GM19467 (cell line): Measurements from ENCODE around the gene GRM3.
A peak's percentile ranks its signal among the peaks of the same experiment; 100 is the strongest.

Source experiments
- ATAC-seq: cut with Tn5 transposase; IDR thresholded peaks from one replicate; pipeline ENCODE4 v1.9.1; 2021; ENCODE audit warnings: mild to moderate bottlenecking, moderate library complexity; ENCODE audit not compliant: unreplicated experiment

GRM3 gene

DNA sequence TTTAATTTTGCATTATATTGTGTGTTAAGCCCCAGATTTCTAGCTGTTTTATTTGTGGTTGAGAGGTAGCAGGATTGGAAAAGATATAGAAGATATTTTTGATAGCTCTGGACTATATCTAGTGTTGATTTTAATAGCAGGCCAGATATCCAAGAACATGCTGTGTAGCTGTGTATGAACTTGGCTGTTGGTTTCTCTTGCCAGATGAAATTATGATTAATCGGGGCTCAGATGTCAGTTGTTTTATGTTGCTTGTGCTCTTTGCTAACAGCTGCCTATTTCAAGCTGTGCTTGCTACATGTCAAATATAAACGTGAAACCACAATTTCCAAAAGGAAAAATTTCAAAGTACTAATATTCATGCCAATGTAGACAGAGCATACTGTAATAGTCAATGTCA is 141.1 kb downstream of the GRM3 start:
- ATAC-seq: no peak

- peak; percentile 77 for ATAC-seq
Observed at GRCh38 chr7:86785641-86786040, 141.9 kb downstream of the GRM3 start.

DNA sequence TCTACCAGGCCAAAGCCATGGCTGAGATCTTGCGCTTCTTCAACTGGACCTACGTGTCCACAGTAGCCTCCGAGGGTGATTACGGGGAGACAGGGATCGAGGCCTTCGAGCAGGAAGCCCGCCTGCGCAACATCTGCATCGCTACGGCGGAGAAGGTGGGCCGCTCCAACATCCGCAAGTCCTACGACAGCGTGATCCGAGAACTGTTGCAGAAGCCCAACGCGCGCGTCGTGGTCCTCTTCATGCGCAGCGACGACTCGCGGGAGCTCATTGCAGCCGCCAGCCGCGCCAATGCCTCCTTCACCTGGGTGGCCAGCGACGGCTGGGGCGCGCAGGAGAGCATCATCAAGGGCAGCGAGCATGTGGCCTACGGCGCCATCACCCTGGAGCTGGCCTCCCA is 142.7 kb downstream of the GRM3 start:
- no peak for ATAC-seq

GRCh38 chr7:86788948-86789347 is 145.2 kb downstream of the GRM3 start:
- ATAC-seq: no peak

GRCh38 chr7:86790383-86790782 is 146.7 kb downstream of the GRM3 start:
- ATAC-seq: peak; percentile 40

DNA sequence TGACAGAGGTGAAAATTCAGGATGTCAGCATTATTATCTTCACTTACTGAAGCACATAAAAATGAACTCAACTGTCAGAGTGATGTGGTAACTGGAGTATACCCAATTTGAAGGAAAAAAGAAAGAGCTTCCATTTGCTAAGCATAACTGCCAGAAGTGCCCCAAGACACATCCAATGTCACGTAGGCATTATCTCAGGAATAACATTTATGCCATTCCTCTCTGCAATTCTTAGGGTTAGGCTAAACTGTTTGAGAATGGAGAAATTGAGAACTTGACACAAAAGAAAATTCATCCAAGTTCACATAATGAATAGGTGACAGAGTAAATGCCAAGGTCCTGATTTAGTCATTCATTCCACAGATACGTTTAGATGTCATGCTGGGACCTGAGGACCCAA is 148.6 kb downstream of the GRM3 start:
- ATAC-seq: no peak

DNA sequence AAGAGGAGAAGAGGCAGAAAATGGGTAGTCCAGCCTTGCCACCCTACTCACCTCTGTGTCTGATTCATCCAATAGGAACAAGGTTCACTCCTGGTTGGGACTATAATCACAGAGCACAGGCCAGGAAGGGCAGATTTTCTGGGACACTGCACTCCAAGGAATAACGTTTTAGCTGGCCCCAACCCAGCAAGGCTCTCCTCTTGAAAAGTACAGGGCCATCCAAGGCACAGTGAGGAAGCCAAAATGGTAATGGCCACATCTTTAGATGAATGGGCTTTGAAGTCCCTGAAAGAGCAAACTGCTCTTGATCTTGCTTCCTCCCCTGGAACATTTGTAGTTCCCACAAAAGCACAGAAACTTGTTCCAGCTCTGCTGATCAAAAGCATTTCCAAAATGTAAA is 149.4 kb downstream of the GRM3 start:
- ATAC-seq: no peak

DNA sequence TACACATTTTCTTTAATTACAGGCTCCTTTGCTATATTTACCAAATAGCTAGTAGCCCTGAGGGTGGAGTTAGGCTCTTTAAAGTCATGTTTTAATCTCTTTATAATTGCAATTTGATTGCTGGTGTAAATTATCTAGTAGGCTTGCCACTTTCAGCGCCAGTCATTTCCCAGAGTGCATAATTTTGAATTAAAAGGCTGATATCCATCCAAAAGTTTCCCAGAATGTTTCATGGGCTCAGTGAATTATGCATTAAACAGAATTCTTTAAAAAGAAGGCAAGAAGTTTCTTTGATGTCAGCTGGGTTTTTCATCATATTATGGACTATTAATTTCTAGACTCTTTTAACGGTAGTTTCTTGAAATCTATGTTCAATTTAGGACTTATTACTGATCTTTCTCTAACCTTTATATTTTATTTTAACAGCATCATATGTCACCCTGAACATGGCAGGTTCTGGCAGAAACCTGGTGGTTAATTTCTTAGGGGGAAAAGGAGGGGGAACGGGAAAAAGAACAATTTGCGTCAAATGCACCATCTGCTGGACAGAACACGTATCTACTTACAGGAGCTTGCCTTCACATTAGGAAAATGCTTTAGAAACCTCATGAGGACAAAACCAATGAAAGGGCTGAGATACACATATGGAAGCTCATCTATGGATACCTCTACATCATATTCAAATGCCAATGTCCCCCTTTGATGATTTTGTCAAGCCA is 171.1 kb downstream of the GRM3 start:
- ATAC-seq: no peak

DNA sequence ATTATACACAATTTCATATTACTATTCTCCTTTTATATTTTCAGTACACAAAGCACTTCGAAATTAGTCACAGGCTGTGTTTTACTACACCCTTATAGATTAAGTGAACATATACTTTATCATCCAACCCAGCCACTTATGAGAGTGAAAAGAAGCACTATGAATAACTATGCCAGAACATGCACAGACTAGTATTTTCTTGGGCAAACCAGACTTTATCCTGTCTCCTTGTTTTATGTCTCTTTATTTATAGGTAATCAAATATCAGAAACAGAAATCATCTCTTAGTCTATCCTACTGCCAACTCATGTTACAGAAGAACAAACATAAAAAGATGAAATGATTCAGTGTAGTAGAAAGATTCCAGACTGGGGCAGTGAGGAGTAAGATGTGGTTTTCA is 171.8 kb downstream of the GRM3 start:
- ATAC-seq: no peak

GRCh38 chr7:86818903-86819302 is 175.2 kb downstream of the GRM3 start:
- no peak for ATAC-seq

DNA sequence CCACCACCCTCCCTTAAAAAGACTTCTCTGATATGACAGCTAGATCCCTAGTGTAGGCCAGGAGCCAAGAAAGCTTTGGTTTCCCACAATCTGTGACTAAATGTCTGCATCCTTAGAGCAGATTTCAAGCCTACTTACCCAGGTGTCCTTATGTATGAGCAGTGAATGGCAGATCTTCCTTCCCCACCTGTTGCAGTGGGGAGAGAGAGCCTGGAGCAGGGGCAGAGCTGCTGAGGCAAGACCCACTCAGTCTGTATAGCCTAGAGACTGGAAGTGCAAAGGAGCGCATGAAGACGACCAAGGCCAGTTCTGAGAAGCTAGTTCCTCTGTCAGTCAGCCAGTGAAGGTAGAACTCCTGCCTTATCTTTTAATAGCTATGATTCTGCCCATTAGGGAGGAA is 180.1 kb downstream of the GRM3 start:
- no peak for ATAC-seq

GRCh38 chr7:86825264-86825663 is 181.6 kb downstream of the GRM3 start:
- no peak for ATAC-seq

GRCh38 chr7:86826948-86827347 is 183.2 kb downstream of the GRM3 start:
- no peak for ATAC-seq

GRCh38 chr7:86833360-86833759 is 189.7 kb downstream of the GRM3 start:
- ATAC-seq: no peak

DNA sequence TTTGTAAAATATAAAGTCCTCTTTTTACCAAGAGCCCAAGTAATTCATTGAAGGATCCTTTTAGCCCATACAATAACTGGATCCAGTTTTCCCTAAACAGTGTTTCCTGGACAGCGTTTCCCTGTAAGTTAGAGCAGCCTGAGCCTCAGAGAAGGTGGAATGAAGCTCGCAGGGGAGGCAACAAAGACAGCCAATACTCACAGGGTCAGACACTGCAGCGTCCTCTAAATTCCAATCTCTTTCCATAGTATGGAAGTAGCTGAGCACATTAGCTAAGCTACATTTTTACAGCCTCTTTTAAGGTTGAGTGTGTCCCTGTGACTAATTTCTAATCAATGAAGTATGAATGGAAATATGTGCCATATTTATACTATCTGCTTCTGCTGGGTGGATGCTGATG is 193.5 kb downstream of the GRM3 start:
- ATAC-seq: no peak

GRCh38 chr7:86844608-86845007 is 200.9 kb downstream of the GRM3 start:
- ATAC-seq: no peak

- no peak for ATAC-seq
Observed at GRCh38 chr7:86846494-86847190, 202.9 kb downstream of the GRM3 start.

GRCh38 chr7:86848226-86848625 is 204.5 kb downstream of the GRM3 start:
- no peak for ATAC-seq

GRCh38 chr7:86851566-86851965 is 207.9 kb downstream of the GRM3 start:
- no peak for ATAC-seq

- no peak for ATAC-seq
Observed at GRCh38 chr7:86863452-86863851, 219.7 kb downstream of the GRM3 start.

- no peak for ATAC-seq
Observed at GRCh38 chr7:86867163-86867762, 223.6 kb downstream of the GRM3 start.

GRCh38 chr7:86876146-86876545 is 232.4 kb downstream of the GRM3 start:
- no peak for ATAC-seq
